Colonic mucosa (tissue), 4 donors: Measurements from ENCODE around the gene SPTB. TPM values are rescaled to one million over a fixed set of nuclear protein-coding genes. Genes with fewer than 3 reads are reported as not detected.

ENCODE experiments used
- DNase-seq: peaks from one replicate; pipeline ENCODE4 v3.0.0-alpha.2; 2020
- H3K27ac ChIP-seq: fragments of 200-600 bp; one replicate; pipeline ENCODE4 v1.8.0; 2021
- H3K27me3 ChIP-seq: fragments of 200-600 bp; one replicate; pipeline ENCODE4 v1.8.0; 2021
- H3K36me3 ChIP-seq: fragments of 200-600 bp; one replicate; pipeline ENCODE4 v1.8.0; 2021
- H3K4me1 ChIP-seq: fragments of 200-600 bp; one replicate; pipeline ENCODE4 v1.8.0; 2021; ENCODE audit warnings: mild to moderate bottlenecking
- H3K4me3 ChIP-seq: fragments of 200-600 bp; one replicate; pipeline ENCODE4 v1.8.0; 2021
- H3K9ac ChIP-seq, 2 donors: one replicate each; pipeline ENCODE4 v1.7.0; 2013; ENCODE audit warnings: control low read depth in 2 of 2, low read depth in 2 of 2, low read length in 2 of 2
- H3K9me3 ChIP-seq: fragments of 200-600 bp; one replicate; pipeline ENCODE4 v1.8.0; 2021
- intact Hi-C: fragments of 100-400 bp; cut with DNase I; formaldehyde crosslinking; loops from one replicate; pipeline ENCODE4 v1.14.1; 2022
- total RNA-seq, 2 donors: library from RNA; stranded (reverse); fragmentation: NEBNext Ultra II Directional in 1 of 2; extraction: Animal tissue kit (Norgen Biotek cat#: 25700) in 1 of 2; gene quantifications; one replicate each; pipeline ENCODE4 v1.2.1, GENCODE V29; 2021
- TF ChIP-seq, protein P1 (sequence below): fragments of 200-600 bp; IDR thresholded peaks from one replicate; pipeline ENCODE4 v1.8.0; 2022; ENCODE audit warnings: antibody characterized with exemption, mild to moderate bottlenecking
- donor health status: healthy.
- donor health status: DM: no; HTN: no; CAD: no.
- donor health status: DM: no; HTN: no; CAD: no.

SPTB gene
- total RNA-seq, 2 donors from 2014 or later = 0.42 to 0.52 TPM

DNA sequence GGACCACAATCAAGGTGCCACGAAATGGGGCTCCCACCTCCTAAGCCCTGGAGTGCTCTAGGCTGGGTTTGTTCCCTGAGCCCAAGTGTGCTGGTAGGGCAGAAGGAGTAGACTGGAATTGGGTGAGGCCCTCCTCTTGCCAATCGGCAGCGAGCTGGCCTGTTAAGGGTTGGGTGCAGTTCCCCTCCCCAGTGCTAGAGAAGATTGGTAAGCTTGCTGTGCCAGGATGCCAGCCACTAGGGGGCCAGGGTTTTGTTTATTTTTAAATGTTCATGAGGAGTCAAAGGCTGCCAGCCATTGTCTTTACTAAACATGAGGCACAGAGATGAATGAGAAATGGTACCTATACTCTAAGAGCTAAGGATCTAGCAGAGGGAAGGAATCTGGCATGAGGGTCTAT is 79.7 kb downstream of the SPTB start:
- Histone ChIP-seq H3K9ac (no peak overlapping the region), H3K4me3 (no peak overlapping the region), H3K4me1 (no peaks in the 10 kb centered on the region), H3K27ac (no peak overlapping the region), H3K36me3 (no peaks in the 10 kb centered on the region), H3K27me3 (no peaks in the 10 kb centered on the region), H3K9me3 (no peaks in the 10 kb centered on the region)
- intact Hi-C loops = no loop called here
- TF ChIP-seq, protein P1, sequence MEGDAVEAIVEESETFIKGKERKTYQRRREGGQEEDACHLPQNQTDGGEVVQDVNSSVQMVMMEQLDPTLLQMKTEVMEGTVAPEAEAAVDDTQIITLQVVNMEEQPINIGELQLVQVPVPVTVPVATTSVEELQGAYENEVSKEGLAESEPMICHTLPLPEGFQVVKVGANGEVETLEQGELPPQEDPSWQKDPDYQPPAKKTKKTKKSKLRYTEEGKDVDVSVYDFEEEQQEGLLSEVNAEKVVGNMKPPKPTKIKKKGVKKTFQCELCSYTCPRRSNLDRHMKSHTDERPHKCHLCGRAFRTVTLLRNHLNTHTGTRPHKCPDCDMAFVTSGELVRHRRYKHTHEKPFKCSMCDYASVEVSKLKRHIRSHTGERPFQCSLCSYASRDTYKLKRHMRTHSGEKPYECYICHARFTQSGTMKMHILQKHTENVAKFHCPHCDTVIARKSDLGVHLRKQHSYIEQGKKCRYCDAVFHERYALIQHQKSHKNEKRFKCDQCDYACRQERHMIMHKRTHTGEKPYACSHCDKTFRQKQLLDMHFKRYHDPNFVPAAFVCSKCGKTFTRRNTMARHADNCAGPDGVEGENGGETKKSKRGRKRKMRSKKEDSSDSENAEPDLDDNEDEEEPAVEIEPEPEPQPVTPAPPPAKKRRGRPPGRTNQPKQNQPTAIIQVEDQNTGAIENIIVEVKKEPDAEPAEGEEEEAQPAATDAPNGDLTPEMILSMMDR = peak; percentile 49
- DNase-seq = peak; percentile 40

DNA sequence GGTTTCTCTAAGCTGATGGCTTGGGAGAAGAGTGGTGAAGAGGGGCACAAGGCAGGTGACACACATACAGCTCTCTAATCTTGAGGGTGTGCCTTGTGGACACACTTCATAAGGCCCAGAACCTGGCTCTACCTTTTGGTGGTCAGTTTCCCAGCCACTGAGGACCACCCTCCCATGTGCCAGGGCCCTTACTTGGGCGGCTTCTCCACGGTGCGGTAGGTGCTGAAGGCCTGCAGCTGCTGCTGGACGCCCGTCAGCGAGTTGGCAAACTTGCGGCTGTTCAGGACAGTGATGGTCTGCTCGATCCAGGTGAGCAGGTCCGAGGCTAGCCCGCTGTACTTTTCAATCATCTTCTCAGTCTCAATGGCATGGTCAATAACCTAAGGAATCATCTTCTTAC is 80.2 kb downstream of the SPTB start:
- no peak for DNase-seq
- Histone ChIP-seq H3K4me1 (no peaks in the 10 kb centered on the region), H3K36me3 (no peaks in the 10 kb centered on the region), H3K4me3 (no peak overlapping the region), H3K9me3 (no peaks in the 10 kb centered on the region), H3K27ac (no peak overlapping the region), H3K9ac (no peak overlapping the region), H3K27me3 (no peaks in the 10 kb centered on the region)
- intact Hi-C loops = no loop called here
- TF ChIP-seq, protein P1 = no peak

DNA sequence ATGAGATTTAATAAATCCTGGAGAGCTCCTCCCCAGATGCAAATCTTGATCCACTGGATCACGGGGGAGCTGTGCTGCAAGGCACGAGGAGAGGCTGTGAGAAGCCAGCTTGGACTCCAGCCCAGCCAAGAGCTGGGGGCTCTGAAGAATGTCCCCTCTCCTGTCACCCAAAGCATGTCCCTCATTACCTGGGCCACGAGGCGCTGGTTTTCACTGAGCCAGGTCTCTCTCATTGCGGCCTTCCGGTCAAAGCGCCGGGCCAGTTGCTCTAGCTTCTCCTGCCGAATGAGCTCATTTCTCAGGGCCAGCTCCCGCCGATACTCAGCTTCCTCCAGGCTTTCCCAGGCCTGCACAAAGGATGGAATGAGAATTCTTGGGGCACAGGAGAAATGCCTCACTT is 83.3 kb downstream of the SPTB start:
- Histone ChIP-seq H3K9me3 (no peaks in the 10 kb centered on the region), H3K9ac (no peak overlapping the region), H3K27me3 (no peaks in the 10 kb centered on the region), H3K36me3 (no peaks in the 10 kb centered on the region), H3K4me3 (no peak overlapping the region), H3K4me1 (no peaks in the 10 kb centered on the region), H3K27ac (no peak overlapping the region)
- TF ChIP-seq, protein P1 = no peak
- intact Hi-C loops = no loop called here
- DNase-seq = no peak

DNA sequence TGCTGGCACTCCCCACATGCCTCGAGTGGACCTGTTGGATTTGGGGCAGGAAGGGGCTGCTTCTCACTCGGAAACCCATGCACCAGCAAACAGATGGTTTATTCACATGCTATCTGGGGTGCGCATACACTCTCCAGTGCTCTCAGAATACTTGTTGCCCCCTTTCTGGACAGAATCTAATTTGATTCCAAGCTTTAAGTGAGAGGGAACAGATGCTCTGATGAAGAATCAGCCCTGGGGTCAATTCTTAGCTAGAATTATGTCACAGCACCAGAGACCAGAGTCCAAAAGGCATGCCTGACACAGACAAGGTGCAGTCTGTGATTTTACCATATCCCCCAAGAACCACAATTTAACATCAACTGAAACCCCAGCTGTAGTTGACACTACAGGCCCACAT is 83.8 kb downstream of the SPTB start:
- Histone ChIP-seq H3K27ac (no peak overlapping the region), H3K9me3 (no peaks in the 10 kb centered on the region), H3K36me3 (no peaks in the 10 kb centered on the region), H3K4me1 (no peaks in the 10 kb centered on the region), H3K9ac (no peak overlapping the region), H3K4me3 (no peak overlapping the region), H3K27me3 (no peaks in the 10 kb centered on the region)
- TF ChIP-seq, protein P1 = no peak
- intact Hi-C loops = no loop called here
- no peak for DNase-seq

DNA sequence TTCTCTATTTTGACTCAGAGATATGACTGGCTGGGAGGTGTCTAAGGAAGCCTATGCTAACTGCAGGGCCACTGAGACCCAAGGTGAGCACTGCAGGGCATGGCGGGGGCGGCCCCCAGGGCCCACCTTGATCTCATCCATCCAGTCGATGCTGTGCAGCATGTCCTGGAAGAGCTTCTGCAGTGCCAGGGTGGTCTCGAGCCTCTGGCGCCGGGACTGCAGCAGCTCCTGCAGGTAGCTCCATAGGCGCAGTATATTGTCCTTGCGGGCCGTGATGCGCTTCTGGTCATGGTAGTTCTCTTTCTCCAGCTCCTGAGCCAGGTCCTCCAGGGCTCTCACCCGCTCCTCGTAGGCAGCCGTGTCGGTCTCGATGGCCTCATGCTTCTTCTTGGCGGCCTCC is 84.5 kb downstream of the SPTB start:
- DNase-seq = no peak
- Histone ChIP-seq H3K27me3 (no peaks in the 10 kb centered on the region), H3K4me1 (no peaks in the 10 kb centered on the region), H3K36me3 (no peaks in the 10 kb centered on the region), H3K27ac (no peak overlapping the region), H3K9ac (no peak overlapping the region), H3K4me3 (no peak overlapping the region), H3K9me3 (no peaks in the 10 kb centered on the region)
- TF ChIP-seq, protein P1 = no peak
- intact Hi-C loops = no loop called here
